GM11168 (cell line): ENCODE measurements around the gene CFAP65.

Experiments
- in situ Hi-C: fragments of 300-500 bp; cut with MboI; formaldehyde crosslinking; loops from one replicate; pipeline ENCODE4 v1.12.0; 2022; ENCODE audit warnings: low sequenced_read_pairs; ENCODE audit not compliant: unreplicated experiment

Gene CFAP65

GRCh38 chr2:218997731-218998130, 43.6 kb downstream of the CFAP65 start:
- in situ Hi-C loops, result no loop called here

GRCh38 chr2:218996937-218997336, 44.4 kb downstream of the CFAP65 start:
- in situ Hi-C loops, result no loop called here

GRCh38 chr2:218995972-218996711, 45.2 kb downstream of the CFAP65 start:
- in situ Hi-C loops, result no loop called here

GRCh38 chr2:218995561-218995960, 45.8 kb downstream of the CFAP65 start:
- in situ Hi-C loops, result no loop called here

GRCh38 chr2:218993345-218994315, 47.7 kb downstream of the CFAP65 start, which contains the start of gene CRYBA2:
TSS of gene CRYBA2 (minus strand) at chr2:218993422. CDS start at chr2:218993176, 246 bp downstream.
- in situ Hi-C loops, result no loop called here

GRCh38 chr2:218992703-218993344, 48.5 kb downstream of the CFAP65 start:
- in situ Hi-C loops, result no loop called here

GRCh38 chr2:218992196-218992595, 49.1 kb downstream of the CFAP65 start:
- in situ Hi-C loops, result no loop called here

- in situ Hi-C loops, result no loop called here
These were observed 49.6 kb downstream of the CFAP65 start for GRCh38 chr2:218991674-218992168.

- in situ Hi-C loops, result no loop called here
These were observed 50.7 kb downstream of the CFAP65 start for GRCh38 chr2:218990612-218991011.

GRCh38 chr2:218990052-218990451, 51.3 kb downstream of the CFAP65 start:
- in situ Hi-C loops, result no loop called here

GRCh38 chr2:218988650-218989049, 52.7 kb downstream of the CFAP65 start:
- in situ Hi-C loops, result no loop called here

GRCh38 chr2:218988164-218988563, 53.2 kb downstream of the CFAP65 start:
- in situ Hi-C loops, result no loop called here

GRCh38 chr2:218986148-218986761, 55.1 kb downstream of the CFAP65 start:
- in situ Hi-C loops, result no loop called here

- in situ Hi-C loops, result no loop called here
These were observed 55.8 kb downstream of the CFAP65 start for GRCh38 chr2:218985325-218986091.

- in situ Hi-C loops, result no loop called here
These were observed 56.3 kb downstream of the CFAP65 start, which contains the start of gene FEV for GRCh38 chr2:218985021-218985324. TSS of gene FEV (minus strand) at chr2:218985184. CDS start at chr2:218985075, 109 bp downstream.

- in situ Hi-C loops, result no loop called here
These were observed 56.9 kb downstream of the CFAP65 start for GRCh38 chr2:218984239-218985020.

- in situ Hi-C loops, result no loop called here
These were observed 57.4 kb downstream of the CFAP65 start for GRCh38 chr2:218983934-218984238.

GRCh38 chr2:218983263-218983933, 57.9 kb downstream of the CFAP65 start:
- in situ Hi-C loops, result no loop called here
